ENCODE data around the gene NME1.

DNA sequence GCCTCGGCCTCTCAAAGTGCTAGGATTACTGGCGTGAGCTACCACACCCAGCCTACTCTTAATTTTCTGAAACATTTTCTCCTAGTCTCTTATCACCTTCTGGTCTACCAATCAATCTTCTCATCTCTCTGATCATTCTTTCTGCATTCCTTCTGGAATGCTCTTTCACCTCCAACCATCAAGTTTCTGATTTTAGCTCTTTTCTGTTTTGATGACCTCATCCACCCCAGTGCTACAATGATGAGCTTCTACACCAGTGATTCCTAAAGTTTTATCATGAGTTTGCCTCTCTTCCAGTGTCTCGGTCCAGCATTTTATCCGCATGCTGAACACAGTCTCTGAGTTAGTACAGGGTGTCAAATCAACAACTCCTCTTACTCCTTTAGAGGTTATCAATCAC lies 44.4 kb downstream of the NME1 start:
- no peak for TF ChIP-seq POLR2A (IDR thresholded peaks at IDR 0.05)
- TF ChIP-seq, protein P1, sequence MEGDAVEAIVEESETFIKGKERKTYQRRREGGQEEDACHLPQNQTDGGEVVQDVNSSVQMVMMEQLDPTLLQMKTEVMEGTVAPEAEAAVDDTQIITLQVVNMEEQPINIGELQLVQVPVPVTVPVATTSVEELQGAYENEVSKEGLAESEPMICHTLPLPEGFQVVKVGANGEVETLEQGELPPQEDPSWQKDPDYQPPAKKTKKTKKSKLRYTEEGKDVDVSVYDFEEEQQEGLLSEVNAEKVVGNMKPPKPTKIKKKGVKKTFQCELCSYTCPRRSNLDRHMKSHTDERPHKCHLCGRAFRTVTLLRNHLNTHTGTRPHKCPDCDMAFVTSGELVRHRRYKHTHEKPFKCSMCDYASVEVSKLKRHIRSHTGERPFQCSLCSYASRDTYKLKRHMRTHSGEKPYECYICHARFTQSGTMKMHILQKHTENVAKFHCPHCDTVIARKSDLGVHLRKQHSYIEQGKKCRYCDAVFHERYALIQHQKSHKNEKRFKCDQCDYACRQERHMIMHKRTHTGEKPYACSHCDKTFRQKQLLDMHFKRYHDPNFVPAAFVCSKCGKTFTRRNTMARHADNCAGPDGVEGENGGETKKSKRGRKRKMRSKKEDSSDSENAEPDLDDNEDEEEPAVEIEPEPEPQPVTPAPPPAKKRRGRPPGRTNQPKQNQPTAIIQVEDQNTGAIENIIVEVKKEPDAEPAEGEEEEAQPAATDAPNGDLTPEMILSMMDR (IDR thresholded peaks at IDR 0.05), result no peak
- TF ChIP-seq POLR2AphosphoS5 (IDR thresholded peaks at IDR 0.05), result no peak

Data from suprapubic skin (tissue), 4 donors.